GM12878 (cell line): ENCODE results near the gene PSG3.
"Not testable (repeated sequence)": the region's sequence is repeated elsewhere in the genome, so short reads cannot be mapped to it uniquely, and the experiment has no call there.

Source experiments
- CTCF ChIP-seq, 3 experiments: IDR thresholded peaks in 2 of 3; conservative IDR thresholded peaks in 1 of 3; 2 replicates each; pipeline ENCODE4 v1.5.1; 2011; ENCODE audit warnings: low read depth in 3 of 3, low read length in 3 of 3, mild to moderate bottlenecking in 3 of 3, control low read depth in 2 of 3, moderate library complexity in 2 of 3, inconsistent platforms in 1 of 3, mixed read lengths in 1 of 3; ENCODE audit not compliant: control insufficient read depth in 2 of 3, insufficient read depth in 1 of 3; ENCODE audit errors: extremely low read depth in 1 of 3
- RCOR1 ChIP-seq: conservative IDR thresholded peaks from 2 replicates; pipeline ENCODE4 v1.6.1; 2012; ENCODE audit warnings: low read depth, low read length, improper control_type of control experiment

DNA sequence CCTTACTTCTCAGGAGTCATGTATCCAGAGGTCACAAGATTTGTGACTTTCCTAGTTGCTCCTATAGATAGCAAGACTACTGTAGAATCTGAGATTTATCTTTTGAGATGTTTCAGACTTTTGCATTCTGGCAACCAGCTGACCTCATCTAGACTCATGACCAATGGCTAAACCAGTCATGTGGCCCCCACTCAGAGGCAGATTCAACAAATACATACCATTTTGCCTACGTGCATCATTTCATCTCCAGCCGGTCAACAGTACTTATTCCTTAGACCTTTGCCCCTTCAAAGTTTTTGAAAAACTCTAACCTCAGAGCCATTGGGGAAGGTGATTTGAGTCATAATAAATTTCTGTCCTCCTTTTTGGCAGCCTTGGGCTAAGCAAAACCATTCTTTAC is 48.5 kb upstream of the PSG3 start:
- not testable (repeated sequence) for TF ChIP-seq CTCF (IDR thresholded peaks at IDR 0.05 in 2 of 3, conservative IDR thresholded peaks at IDR 0.05 in 1 of 3; ENCODE audit: control insufficient read depth in 2 of 3, extremely low read depth in 1 of 3, insufficient read depth in 1 of 3, low read depth in 3 of 3, low read length in 3 of 3); RCOR1
